A549 (cell line): ENCODE measurements around the gene SEPTIN2. TPM values are rescaled to one million over a fixed set of nuclear protein-coding genes. Genes with fewer than 3 reads are reported as not detected.

Source experiments
- ATAC-seq, 2 experiments: fragments of 200-7000 bp in 1 of 2; fragments of >200 bp in 1 of 2; cut with Nextera tagmentation in 1 of 2; cut with Tn5 transposase in 1 of 2; 3 replicates each; pipeline versions ENCODE4 v1.8.0 to v1.9.1; 2018 to 2020; ENCODE audit warnings: mild to moderate bottlenecking in 1 of 2, moderate library complexity in 1 of 2
- CTCF ChIA-PET: fragments of 300-600 bp; sonication (Branson Sonifier 250); formaldehyde crosslinking; extraction: SDS; loops from one replicate; lab custom pipeline; 2021; ENCODE audit warnings: antibody characterized with exemption, inconsistent platforms; lab: Yijun Ruan, JAX
- POLR2A ChIA-PET: fragments of 350-600 bp; formaldehyde crosslinking; extraction: SDS; loops from one replicate; lab custom pipeline; 2021; ENCODE audit warnings: antibody characterized with exemption, inconsistent platforms; lab: Yijun Ruan, JAX
- DNase-seq, 2 experiments: peaks; one replicate each; pipeline versions ENCODE4 v3.0.0 to v3.0.0-alpha.2; 2011 to 2016; ENCODE audit warnings: low read depth in 1 of 2, low spot score in 1 of 2
- FAIRE-seq: peaks from 2 replicates; lab custom pipeline; 2011; peaks lifted over from hg19 to GRCh38; lab: Jason Lieb, UNC
- H3K27ac ChIP-seq, 2 experiments: fragments of >200 bp; sonication (Bioruptor Twin); formaldehyde crosslinking; 3 replicates each; pipeline ENCODE4 v1.5.1; 2016 to 2017
- H3K4me1 ChIP-seq: fragments of >200 bp; sonication (Bioruptor Twin); formaldehyde crosslinking; 3 replicates; pipeline ENCODE4 v1.6.1; 2016
- H3K4me2 ChIP-seq: fragments of >200 bp; sonication (Bioruptor Twin); formaldehyde crosslinking; 3 replicates; pipeline ENCODE4 v1.6.1; 2016
- H3K4me3 ChIP-seq: fragments of >200 bp; sonication (Bioruptor Twin); formaldehyde crosslinking; 3 replicates; pipeline ENCODE4 v1.5.1; 2016
- H3K9me3 ChIP-seq: fragments of >200 bp; sonication (Bioruptor Twin); formaldehyde crosslinking; 3 replicates; pipeline ENCODE4 v1.6.1; 2016
- CBX8 ChIP-seq: fragments of 200-600 bp; sonication (generic); IDR thresholded peaks from 2 replicates; pipeline ENCODE4 v1.6.1; 2016
- CEBPB ChIP-seq, 2 experiments: fragments of >200 bp in 1 of 2; sonication (Bioruptor Twin) in 1 of 2; formaldehyde crosslinking in 1 of 2; IDR thresholded peaks; 2 replicates each; pipeline ENCODE4 v1.6.1; 2012 to 2016
- E2F6 ChIP-seq: IDR thresholded peaks from 2 replicates; pipeline ENCODE4 v1.6.1; 2012; ENCODE audit warnings: low read depth, borderline replicate concordance
- EHMT2 ChIP-seq: fragments of 200-600 bp; sonication (generic); IDR thresholded peaks from 2 replicates; pipeline ENCODE4 v1.6.1; 2016; ENCODE audit warnings: antibody characterized with exemption, low read depth, mild to moderate bottlenecking, moderate library complexity
- ELK1 ChIP-seq: fragments of 150-350 bp; IDR thresholded peaks from 2 replicates; pipeline ENCODE4 v1.6.1; 2014; ENCODE audit warnings: low read depth, mild to moderate bottlenecking, low read length
- EP300 ChIP-seq, 2 experiments: fragments of >200 bp; sonication (Bioruptor Twin); formaldehyde crosslinking; IDR thresholded peaks; 2 replicates in 1 of 2; 3 replicates in 1 of 2; pipeline ENCODE4 v1.6.1; 2016 to 2017
- ESRRA ChIP-seq: fragments of 150-350 bp; IDR thresholded peaks from 2 replicates; pipeline ENCODE4 v1.6.1; 2014; ENCODE audit warnings: mild to moderate bottlenecking, low read length, borderline replicate concordance
- FOSB ChIP-seq: fragments of 250-450 bp; sonication (Bioruptor Pico); IDR thresholded peaks from 2 replicates; pipeline ENCODE4 v1.5.0; 2020; ENCODE audit warnings: mild to moderate bottlenecking, moderate library complexity
- FOSL2 ChIP-seq, 2 experiments: fragments of 450-650 bp in 1 of 2; fragments of >200 bp in 1 of 2; sonication (Bioruptor Twin) in 1 of 2; formaldehyde crosslinking; IDR thresholded peaks; 2 replicates each; pipeline versions ENCODE4 v1.5.0 to v1.6.1; 2016 to 2020; ENCODE audit warnings: mild to moderate bottlenecking in 1 of 2, moderate library complexity in 1 of 2
- HDAC2 ChIP-seq: fragments of 200-600 bp; sonication (generic); IDR thresholded peaks from 2 replicates; pipeline ENCODE4 v1.6.1; 2016
- HMGXB4 ChIP-seq: fragments of 250-450 bp; sonication (Bioruptor Pico); IDR thresholded peaks from 2 replicates; pipeline ENCODE4 v1.5.0; 2021; ENCODE audit warnings: mild to moderate bottlenecking, moderate library complexity, borderline replicate concordance
- KDM1A ChIP-seq: fragments of 200-600 bp; sonication (generic); IDR thresholded peaks from 2 replicates; pipeline ENCODE4 v1.6.1; 2016; ENCODE audit warnings: low read depth, mild to moderate bottlenecking
- MAFK ChIP-seq: fragments of 450-650 bp; IDR thresholded peaks from 2 replicates; pipeline ENCODE4 v1.6.1; 2014; ENCODE audit not compliant: partially characterized antibody
- MAX ChIP-seq: IDR thresholded peaks from 2 replicates; pipeline ENCODE4 v1.6.1; 2012
- PHF8 ChIP-seq: fragments of 200-600 bp; sonication (generic); IDR thresholded peaks from 2 replicates; pipeline ENCODE4 v1.6.1; 2016; ENCODE audit warnings: low read depth, mild to moderate bottlenecking, antibody characterized with exemption, moderate library complexity, borderline replicate concordance
- REST ChIP-seq: fragments of 200-600 bp; sonication (generic); IDR thresholded peaks from 2 replicates; pipeline ENCODE4 v1.6.1; 2016; ENCODE audit warnings: antibody characterized with exemption, mild to moderate bottlenecking, moderate library complexity
- RFX5 ChIP-seq: fragments of 450-650 bp; IDR thresholded peaks from 2 replicates; pipeline ENCODE4 v1.7.1; 2014; ENCODE audit warnings: antibody characterized with exemption, mild to moderate bottlenecking, moderate library complexity
- SMC3 ChIP-seq: fragments of >200 bp; sonication (Bioruptor Twin); formaldehyde crosslinking; IDR thresholded peaks from 3 replicates; pipeline ENCODE4 v1.6.1; 2018; ENCODE audit warnings: inconsistent platforms
- SREBF2 ChIP-seq: fragments of 450-650 bp; IDR thresholded peaks from 2 replicates; pipeline ENCODE4 v1.6.1; 2014; ENCODE audit warnings: mild to moderate bottlenecking, moderate library complexity
- ZSCAN20 ChIP-seq: fragments of 250-450 bp; sonication (Bioruptor Pico); IDR thresholded peaks from 2 replicates; pipeline ENCODE4 v1.8.0; 2022; ENCODE audit warnings: mild to moderate bottlenecking, moderate library complexity
- WGBS: methylation state at CpG from one replicate; pipeline ENCODE4 v1.1.6; 2017; ENCODE audit errors: missing lambda C conversion rate; 5-methylcytosine and 5-hydroxymethylcytosine counted together
- polyA plus RNA-seq, 4 experiments: library from polyadenylated mRNA; depleted of rRNA in 3 of 4; stranded (reverse); fragments of >200 nt; fragmentation: RNase III in 1 of 4; extraction: RNeasy Plus Mini Kit Qiagen cat#74134 plus additional on column Dnase treatment in 1 of 4; gene quantifications; 2 replicates in 3 of 4; 3 replicates in 1 of 4; pipeline ENCODE4 v1.2.3, GENCODE V29; 2011 to 2017
- TF ChIP-seq, protein P1 (sequence below): IDR thresholded peaks from 2 replicates; pipeline ENCODE4 v1.6.1; 2012
- TF ChIP-seq, protein P2 (sequence below): fragments of >200 bp; sonication (Bioruptor Twin); formaldehyde crosslinking; IDR thresholded peaks from 2 replicates; pipeline ENCODE4 v1.6.1; 2016

The SEPTIN2 gene
- polyA plus RNA-seq, 2 of the 4 experiments (the other 2 are of a cell fraction): 341 to 762 TPM

- H3K4me1 ChIP-seq: no peaks in the 10 kb centered on the region
- no peaks in the 10 kb centered on the region for H3K9me3 ChIP-seq
- TF ChIP-seq REST (no peak), SREBF2 (no peak), FOSL2 (IDR thresholded peaks at IDR 0.05) (no peak), FOSL2 (CRISPR knock-in tag; IDR thresholded peaks at IDR 0.05) (peak; percentile 27; the same call in 1 of the 2 replicates), HDAC2 (no peak), E2F6 (no peak)
- TF ChIP-seq, protein P1, sequence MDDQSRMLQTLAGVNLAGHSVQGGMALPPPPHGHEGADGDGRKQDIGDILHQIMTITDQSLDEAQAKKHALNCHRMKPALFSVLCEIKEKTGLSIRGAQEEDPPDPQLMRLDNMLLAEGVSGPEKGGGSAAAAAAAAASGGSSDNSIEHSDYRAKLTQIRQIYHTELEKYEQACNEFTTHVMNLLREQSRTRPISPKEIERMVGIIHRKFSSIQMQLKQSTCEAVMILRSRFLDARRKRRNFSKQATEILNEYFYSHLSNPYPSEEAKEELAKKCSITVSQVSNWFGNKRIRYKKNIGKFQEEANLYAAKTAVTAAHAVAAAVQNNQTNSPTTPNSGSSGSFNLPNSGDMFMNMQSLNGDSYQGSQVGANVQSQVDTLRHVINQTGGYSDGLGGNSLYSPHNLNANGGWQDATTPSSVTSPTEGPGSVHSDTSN: no peak
- H3K27ac ChIP-seq: no peak overlapping the region
- POLR2A ChIA-PET: no interaction called here
- no peak for DNase-seq
- ATAC-seq: no peak
- no peak overlapping the region for H3K4me2 ChIP-seq
- H3K4me3 ChIP-seq: no peak overlapping the region
- CTCF ChIA-PET: interaction anchor here (0.7 to 1.3 kb wide), 3 partner anchors 9 to 66 kb away, joined by 3 read pairs; no protein-coding TSS in a partner anchor
- WGBS: 96% methylated on average over 1 of the region's 1 CpG
- FAIRE-seq: no peak
These were observed 59.6 kb downstream of the SEPTIN2 start for GRCh38 chr2:241375300-241375699.

GRCh38 chr2:241376808-241377207 is 61.1 kb downstream of the SEPTIN2 start:
- DNase-seq (no peak), FAIRE-seq (no peak), ATAC-seq (no peak)
- POLR2A ChIA-PET: no interaction called here
- Histone ChIP-seq H3K4me2 (no peak overlapping the region), H3K9me3 (no peaks in the 10 kb centered on the region), H3K27ac (no peak overlapping the region), H3K4me3 (no peak overlapping the region), H3K4me1 (no peaks in the 10 kb centered on the region)
- WGBS: 88% methylated on average over 2 of the region's 2 CpGs
- TF ChIP-seq FOSB (no peak), E2F6 (no peak)
- CTCF ChIA-PET: interaction anchor here (1.3 kb wide), 1 partner anchor 10 kb away, joined by 3 read pairs; no protein-coding TSS in a partner anchor

DNA sequence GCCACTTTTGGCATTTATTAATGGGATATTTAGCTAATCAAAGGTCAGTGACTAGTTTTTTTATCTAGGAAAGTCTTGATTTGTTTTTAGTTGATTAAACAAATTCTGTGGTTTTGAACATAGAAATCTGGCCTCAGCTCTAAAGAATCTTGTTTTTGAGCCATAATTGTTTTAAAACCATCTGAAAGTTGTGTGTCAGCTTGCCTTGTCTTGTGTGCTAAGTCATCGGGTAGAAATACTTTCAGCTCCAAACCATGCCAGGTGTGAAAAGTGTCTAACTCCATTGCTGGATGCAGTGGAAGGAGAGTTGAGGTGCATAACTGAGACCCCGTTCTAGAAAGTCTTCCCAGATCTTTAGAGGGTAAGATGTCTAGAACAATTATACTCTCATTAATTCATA is 63.1 kb downstream of the SEPTIN2 start:
- H3K4me1 ChIP-seq: no peaks in the 10 kb centered on the region
- no peak overlapping the region for H3K4me2 ChIP-seq
- TF ChIP-seq KDM1A: no peak
- no peak for TF ChIP-seq MAFK
- no peak for TF ChIP-seq EP300 (IDR thresholded peaks at IDR 0.05)
- no peak for TF ChIP-seq MAX
- no peak for TF ChIP-seq ELK1
- no peak for TF ChIP-seq RFX5
- TF ChIP-seq CBX8: no peak
- TF ChIP-seq EHMT2: no peak
- TF ChIP-seq ESRRA: no peak
- TF ChIP-seq, protein P2, sequence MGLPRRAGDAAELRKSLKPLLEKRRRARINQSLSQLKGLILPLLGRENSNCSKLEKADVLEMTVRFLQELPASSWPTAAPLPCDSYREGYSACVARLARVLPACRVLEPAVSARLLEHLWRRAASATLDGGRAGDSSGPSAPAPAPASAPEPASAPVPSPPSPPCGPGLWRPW: no peak
- no peak for TF ChIP-seq CEBPB (IDR thresholded peaks at IDR 0.05)
- TF ChIP-seq ZSCAN20 (CRISPR knock-in tag): no peak
- no peak for TF ChIP-seq SMC3
- no peak for TF ChIP-seq HMGXB4 (CRISPR knock-in tag)
- no peak for TF ChIP-seq PHF8
- TF ChIP-seq E2F6: no peak
- CTCF ChIA-PET: no interaction called here
- no peak overlapping the region for H3K27ac ChIP-seq
- FAIRE-seq: no peak
- WGBS: 94% methylated on average over 2 of the region's 2 CpGs
- ATAC-seq: no peak
- POLR2A ChIA-PET: no interaction called here
- no peaks in the 10 kb centered on the region for H3K9me3 ChIP-seq
- H3K4me3 ChIP-seq: no peak overlapping the region
- no peak for DNase-seq
